HCT116 (cell line): ENCODE measurements around the gene NINJ2.

ENCODE experiments used
- ATF3 ChIP-seq: IDR thresholded peaks from 2 replicates; pipeline ENCODE4 v1.6.1; 2012
- CEBPB ChIP-seq: IDR thresholded peaks from 2 replicates; pipeline ENCODE4 v1.6.1; 2012; ENCODE audit warnings: low read depth
- CTCF ChIP-seq, 3 experiments: fragments of 200-600 bp in 1 of 3; sonication (generic) in 1 of 3; IDR thresholded peaks in 2 of 3; conservative IDR thresholded peaks in 1 of 3; 2 replicates each; pipeline ENCODE4 v1.5.1; 2012 to 2017; ENCODE audit warnings: low read depth in 2 of 3, low read length in 2 of 3, antibody characterized with exemption in 1 of 3, borderline replicate concordance in 1 of 3, control low read depth in 1 of 3, mild to moderate bottlenecking in 1 of 3, mixed read lengths in 1 of 3, mixed run types in 1 of 3, moderate library complexity in 1 of 3; ENCODE audit not compliant: insufficient read depth in 1 of 3
- EZH2 ChIP-seq: fragments of 200-600 bp; sonication (generic); IDR thresholded peaks from 2 replicates; pipeline ENCODE4 v1.6.1; 2017; ENCODE audit warnings: antibody characterized with exemption, mixed run types
- EZH2phosphoT487 ChIP-seq: fragments of 200-600 bp; IDR thresholded peaks from 2 replicates; pipeline ENCODE4 v1.6.1; 2018; ENCODE audit warnings: antibody characterized with exemption, borderline replicate concordance
- JUND ChIP-seq: IDR thresholded peaks from 2 replicates; pipeline ENCODE4 v1.6.1; 2012
- POLR2A ChIP-seq: IDR thresholded peaks from 2 replicates; pipeline ENCODE4 v1.7.0; 2011; ENCODE audit warnings: borderline replicate concordance; ENCODE audit not compliant: insufficient read depth, insufficient read length; ENCODE audit errors: extremely low read depth
- POLR2AphosphoS5 ChIP-seq: IDR thresholded peaks from 2 replicates; pipeline ENCODE4 v1.6.1; 2011; ENCODE audit warnings: mild to moderate bottlenecking, low read depth, low read length, moderate library complexity
- RAD21 ChIP-seq: IDR thresholded peaks from 2 replicates; pipeline ENCODE4 v1.6.1; 2012; ENCODE audit warnings: low read depth, mild to moderate bottlenecking
- REST ChIP-seq: IDR thresholded peaks from 2 replicates; pipeline ENCODE4 v1.6.1; 2012; ENCODE audit warnings: low read depth
- SIN3A ChIP-seq: IDR thresholded peaks from 2 replicates; pipeline ENCODE4 v1.6.1; 2012; ENCODE audit warnings: low read depth
- YY1 ChIP-seq: IDR thresholded peaks from 2 replicates; pipeline ENCODE4 v1.6.1; 2011; ENCODE audit warnings: low read length, low read depth, moderate library complexity, mild to moderate bottlenecking; ENCODE audit not compliant: insufficient replicate concordance; ENCODE audit errors: extremely low read depth
- ZBTB33 ChIP-seq: IDR thresholded peaks from 2 replicates; pipeline ENCODE4 v1.6.1; 2011; ENCODE audit warnings: mild to moderate bottlenecking, low read length, moderate library complexity; ENCODE audit not compliant: insufficient replicate concordance; ENCODE audit errors: extremely low read depth
- ZFX ChIP-seq: fragments of 450-650 bp; IDR thresholded peaks from 2 replicates; pipeline ENCODE4 v1.6.1; 2017

GRCh38 chr12:611721-612120 is 51.5 kb downstream of the NINJ2 start:
- TF ChIP-seq EZH2phosphoT487 = no peak
- no peak for TF ChIP-seq YY1
- no peak for TF ChIP-seq POLR2A
- no peak for TF ChIP-seq POLR2AphosphoS5
- no peak for TF ChIP-seq RAD21
- TF ChIP-seq EZH2 = no peak
- TF ChIP-seq CTCF (IDR thresholded peaks at IDR 0.05 in 2 of 3, conservative IDR thresholded peaks at IDR 0.05 in 1 of 3; ENCODE audit: borderline replicate concordance in 1 of 3, insufficient read depth in 1 of 3, low read depth in 2 of 3, low read length in 2 of 3) = no peak
- no peak for TF ChIP-seq ATF3
- TF ChIP-seq ZFX = no peak
- no peak for TF ChIP-seq REST
- TF ChIP-seq ZBTB33 = no peak
- TF ChIP-seq SIN3A = no peak
- TF ChIP-seq JUND = no peak
- no peak for TF ChIP-seq CEBPB
